Stomach (tissue), 4 donors: ENCODE results near the gene STIM1.

Experiments used
- POLR2A ChIP-seq, 4 donors: fragments of 450-650 bp; IDR thresholded peaks; one replicate each; pipeline ENCODE4 v1.6.1; 2016; ENCODE audit warnings: antibody characterized with exemption in 4 of 4, control low read depth in 2 of 4, mild to moderate bottlenecking in 1 of 4, moderate library complexity in 1 of 4
- POLR2AphosphoS5 ChIP-seq, 3 donors: sonication (generic); formaldehyde crosslinking; IDR thresholded peaks; one replicate each; pipeline ENCODE4 v1.6.1; 2016; ENCODE audit warnings: antibody characterized with exemption in 3 of 3
- TF ChIP-seq, protein P1 (sequence below), 7 experiments: fragments of 450-650 bp in 4 of 7; fragments of 200-600 bp in 3 of 7; sonication (generic) in 3 of 7; IDR thresholded peaks; one replicate each; pipeline ENCODE4 v1.5.1; 2016 to 2019; ENCODE audit warnings: antibody characterized with exemption in 7 of 7, control low read depth in 2 of 7, mild to moderate bottlenecking in 1 of 7

DNA sequence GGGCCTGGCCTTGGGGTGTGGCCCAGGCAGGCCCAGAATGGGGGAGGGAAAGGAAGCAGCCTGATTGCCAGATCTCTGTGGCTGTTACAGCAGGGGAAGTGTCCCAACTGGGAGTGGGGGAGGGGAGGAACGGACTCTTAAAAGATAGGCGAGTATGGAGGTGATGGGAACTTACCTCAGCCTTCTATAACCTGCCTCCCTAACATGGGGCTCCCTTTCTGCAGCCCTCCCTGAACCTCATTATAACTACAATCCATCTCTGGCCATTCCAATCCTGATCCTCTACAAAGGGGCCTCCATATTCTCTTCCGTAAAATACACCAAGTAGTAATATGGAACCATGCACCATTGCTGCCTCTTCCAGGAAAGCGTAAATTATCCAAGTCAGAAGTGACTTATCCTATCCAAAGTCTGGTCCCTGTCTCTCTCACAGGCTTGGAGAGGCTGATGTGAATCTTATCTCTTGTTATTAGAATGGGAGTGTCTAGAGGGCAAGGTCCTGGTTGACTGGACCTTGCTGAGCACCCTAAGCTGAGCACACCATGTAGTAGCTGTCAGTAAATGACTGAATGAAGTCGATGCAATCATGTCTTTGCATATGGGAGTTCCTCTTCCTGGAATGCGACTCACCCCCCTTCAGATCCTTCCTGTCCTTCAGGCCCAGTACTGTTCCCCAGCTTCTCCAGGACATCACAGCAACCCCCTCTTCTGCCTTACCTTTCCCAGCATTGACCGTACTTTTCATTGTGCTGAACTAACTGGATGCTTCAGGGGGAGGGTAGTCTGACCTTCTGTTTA lies 20.6 kb upstream of the STIM1 start:
- TF ChIP-seq, protein P1, sequence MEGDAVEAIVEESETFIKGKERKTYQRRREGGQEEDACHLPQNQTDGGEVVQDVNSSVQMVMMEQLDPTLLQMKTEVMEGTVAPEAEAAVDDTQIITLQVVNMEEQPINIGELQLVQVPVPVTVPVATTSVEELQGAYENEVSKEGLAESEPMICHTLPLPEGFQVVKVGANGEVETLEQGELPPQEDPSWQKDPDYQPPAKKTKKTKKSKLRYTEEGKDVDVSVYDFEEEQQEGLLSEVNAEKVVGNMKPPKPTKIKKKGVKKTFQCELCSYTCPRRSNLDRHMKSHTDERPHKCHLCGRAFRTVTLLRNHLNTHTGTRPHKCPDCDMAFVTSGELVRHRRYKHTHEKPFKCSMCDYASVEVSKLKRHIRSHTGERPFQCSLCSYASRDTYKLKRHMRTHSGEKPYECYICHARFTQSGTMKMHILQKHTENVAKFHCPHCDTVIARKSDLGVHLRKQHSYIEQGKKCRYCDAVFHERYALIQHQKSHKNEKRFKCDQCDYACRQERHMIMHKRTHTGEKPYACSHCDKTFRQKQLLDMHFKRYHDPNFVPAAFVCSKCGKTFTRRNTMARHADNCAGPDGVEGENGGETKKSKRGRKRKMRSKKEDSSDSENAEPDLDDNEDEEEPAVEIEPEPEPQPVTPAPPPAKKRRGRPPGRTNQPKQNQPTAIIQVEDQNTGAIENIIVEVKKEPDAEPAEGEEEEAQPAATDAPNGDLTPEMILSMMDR (IDR thresholded peaks at IDR 0.05), result no peak
- TF ChIP-seq POLR2AphosphoS5 (IDR thresholded peaks at IDR 0.05), result no peak
- TF ChIP-seq POLR2A (IDR thresholded peaks at IDR 0.05), result no peak
